ENCODE data around the gene ELP4.

Gene ELP4

DNA sequence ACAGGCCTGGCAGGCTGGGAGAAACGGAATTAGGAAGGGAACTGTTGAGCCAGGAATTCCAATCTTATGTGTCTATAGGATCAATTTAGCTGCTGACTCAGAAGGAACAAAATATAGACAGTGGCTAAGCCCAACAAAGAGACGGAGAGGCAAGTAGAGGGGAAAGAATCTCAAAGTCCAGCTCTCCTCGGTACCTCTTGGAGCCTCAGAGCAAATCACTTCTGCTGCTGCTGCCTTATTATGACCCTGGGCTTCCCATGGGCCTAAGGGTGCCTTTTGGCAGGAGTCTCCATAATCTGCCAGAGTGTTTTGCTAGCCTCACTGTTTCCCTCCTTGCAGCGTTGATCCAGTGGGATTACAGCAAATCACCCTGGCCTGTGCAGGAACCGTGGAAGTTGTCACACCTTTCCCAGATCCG lies 269.8 kb downstream of the ELP4 start:
- no peak for DNase-seq (ENCODE audit: low read depth in 2 of 2)

DNA sequence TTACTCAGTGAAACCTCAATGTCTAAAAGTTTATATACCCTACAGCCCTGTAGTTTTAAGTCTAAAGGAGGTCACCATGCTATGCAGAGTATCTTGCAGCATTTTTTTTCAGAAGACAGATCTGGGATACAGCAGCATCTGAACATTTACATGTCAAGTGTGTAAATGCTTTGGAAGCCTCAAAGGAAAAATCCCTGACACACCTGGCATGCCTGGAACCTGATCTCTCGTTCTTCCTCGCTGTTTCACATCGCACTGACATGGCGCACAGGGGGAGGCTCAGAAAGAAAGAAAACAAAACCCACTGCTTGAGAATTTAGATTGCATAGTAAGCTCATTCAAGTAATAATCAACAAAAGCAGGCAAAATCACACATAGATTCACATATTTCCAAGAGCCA lies 270.5 kb downstream of the ELP4 start:
- no peak for DNase-seq (ENCODE audit: low read depth in 2 of 2)

DNA sequence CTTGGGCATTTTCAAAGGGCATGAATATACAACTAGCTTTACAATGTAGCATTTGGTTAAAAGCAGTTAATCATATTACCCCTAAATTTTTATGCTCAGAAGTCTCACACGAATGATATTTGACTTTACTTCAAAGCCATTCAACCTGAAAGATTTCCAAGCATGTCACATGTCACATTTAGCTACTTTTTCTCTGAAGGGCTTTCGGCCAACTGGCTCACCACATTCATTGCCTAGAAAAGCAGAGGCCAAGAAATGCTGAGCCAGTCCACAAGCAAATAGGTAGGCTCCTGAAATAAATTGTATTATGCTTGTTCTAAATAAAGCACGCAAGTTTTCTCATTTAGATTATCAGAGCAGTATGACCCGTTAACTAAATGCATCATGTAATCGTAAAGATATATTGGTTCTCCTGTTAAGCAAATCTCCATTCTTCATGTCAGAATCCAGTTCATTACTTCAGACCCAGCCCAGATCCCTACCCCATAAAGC lies 271.0 kb downstream of the ELP4 start:
- DNase-seq (ENCODE audit: low read depth in 2 of 2): no peak

DNA sequence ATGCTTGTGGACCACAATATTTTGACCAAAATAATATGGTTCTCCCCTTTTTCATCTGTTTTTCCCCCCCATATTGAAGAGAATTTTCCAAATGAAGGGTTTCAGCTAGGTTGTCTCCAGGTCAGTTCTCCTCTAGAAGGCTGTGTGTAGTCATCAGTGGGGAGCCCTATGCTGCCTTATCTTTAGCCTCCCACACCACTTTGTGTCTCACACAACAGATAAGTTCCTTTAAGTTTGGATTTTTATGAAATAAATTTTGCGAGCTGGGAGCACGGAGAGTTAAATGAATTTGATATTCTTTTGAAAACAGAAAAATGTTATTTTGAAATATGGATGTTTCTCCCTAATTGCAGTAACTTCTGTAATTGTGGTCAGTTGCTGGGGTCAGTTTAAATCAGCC lies 272.7 kb downstream of the ELP4 start:
- DNase-seq (ENCODE audit: low read depth in 2 of 2): no peak

DNA sequence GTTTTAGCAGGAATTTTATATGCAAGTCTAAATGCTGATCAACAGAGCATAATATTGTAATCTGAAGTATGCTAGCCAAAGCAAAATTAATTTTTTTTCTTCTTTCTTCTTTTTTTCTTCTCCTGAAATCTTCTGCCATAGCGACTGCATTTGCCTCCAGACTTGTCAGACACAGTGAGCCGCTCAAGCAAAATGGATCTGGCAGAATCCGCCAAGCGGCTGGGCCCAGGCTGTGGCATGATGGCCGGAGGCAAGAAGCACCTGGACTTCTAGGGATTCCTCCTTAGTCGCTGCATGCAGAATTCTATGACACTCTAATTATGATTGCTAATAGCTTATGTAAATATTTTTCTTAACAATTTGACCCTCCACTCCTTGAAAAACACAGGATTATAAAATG lies 273.7 kb downstream of the ELP4 start:
- DNase-seq (ENCODE audit: low read depth in 2 of 2): no peak

DNA sequence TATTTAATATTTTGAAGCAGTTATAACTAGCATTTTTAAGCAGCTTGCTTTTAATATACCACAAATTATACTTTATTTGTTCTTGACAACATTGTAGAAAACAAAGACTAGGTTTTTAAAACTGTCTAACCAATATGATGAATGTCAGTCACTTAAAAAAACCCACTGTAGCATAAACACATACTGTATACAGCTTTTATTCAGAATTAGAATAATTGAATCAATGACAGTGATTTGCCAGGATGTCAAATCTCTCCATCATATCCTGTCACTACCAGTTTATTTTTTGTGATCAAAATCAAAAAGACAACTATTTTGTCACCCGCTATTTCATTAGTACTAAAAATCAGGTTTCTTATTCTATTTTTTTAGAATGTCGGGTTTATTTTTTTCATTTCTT lies 275.0 kb downstream of the ELP4 start:
- DNase-seq (ENCODE audit: low read depth in 2 of 2): no peak

DNA sequence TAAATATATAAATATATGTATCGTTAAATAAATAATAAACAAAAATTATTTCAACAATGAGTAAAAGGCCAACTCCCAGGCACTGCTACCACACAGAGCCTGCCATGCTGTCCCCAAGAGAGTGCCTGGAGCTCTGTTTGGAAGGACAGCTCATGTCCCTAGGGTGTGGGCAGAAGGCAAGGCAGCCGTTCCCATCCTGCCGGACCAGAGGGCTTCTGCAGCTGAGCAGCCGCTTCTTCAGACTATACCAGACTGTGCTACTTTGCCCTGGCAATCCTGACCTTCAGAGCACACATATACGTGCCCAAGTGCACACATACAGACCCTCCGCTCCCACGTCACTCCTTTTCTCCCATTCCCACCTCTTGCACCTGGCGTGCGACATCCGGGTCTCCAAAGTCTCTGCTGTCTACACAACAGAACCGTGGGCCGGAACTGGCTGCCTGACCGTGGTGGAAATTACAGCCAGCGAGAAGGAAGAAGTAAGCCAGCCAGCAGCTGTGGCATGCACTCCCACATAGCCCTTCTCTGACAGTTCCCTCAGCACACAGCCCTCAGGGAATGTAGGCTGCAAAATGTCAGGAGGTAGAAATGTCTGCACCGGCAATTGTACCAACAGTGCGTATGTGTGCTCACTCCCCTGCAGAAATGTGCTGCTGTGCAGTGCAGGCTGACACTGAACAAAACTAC lies 277.6 kb downstream of the ELP4 start:
- no peak for DNase-seq (ENCODE audit: low read depth in 2 of 2)

DNA sequence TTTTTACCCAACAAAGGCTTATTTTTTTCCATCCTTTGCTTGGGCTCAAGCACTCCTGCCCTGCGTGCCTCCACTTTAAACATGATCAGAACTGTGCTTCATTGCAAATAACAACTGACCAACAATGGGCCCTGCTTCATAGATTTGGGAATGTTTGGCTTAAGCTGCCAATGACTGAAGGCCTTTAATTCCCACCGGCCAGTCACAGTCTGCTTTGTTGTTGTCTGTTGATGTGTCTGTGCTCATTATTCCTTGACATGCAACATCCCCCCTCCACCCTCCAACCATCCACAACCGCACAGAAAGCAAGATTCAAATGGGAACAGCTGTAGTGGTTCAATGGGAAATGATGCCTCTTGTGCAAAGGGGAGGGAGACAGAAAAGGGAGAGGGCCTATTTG lies 278.5 kb downstream of the ELP4 start:
- DNase-seq (ENCODE audit: low read depth in 2 of 2): no peak

DNA sequence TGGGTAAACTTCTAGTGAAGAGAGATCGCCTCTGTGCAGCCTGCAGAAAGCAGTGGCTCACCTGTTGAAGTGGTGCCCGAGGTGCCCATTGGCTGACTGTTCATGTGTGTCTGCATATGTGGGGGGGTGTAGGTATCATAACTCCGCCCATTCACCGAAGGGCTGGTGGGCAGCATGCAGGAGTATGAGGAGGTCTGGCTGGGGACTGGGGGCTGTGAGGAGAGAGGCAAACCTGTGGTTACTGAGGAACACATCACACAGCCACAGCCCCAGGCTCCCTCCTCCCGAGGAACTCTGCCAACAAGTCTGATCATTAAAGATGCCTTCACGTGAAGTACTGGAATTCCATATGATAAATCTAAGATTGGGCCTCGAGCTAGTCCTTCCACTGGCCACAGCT lies 281.1 kb downstream of the ELP4 start:
- no peak for DNase-seq (ENCODE audit: low read depth in 2 of 2)

DNA sequence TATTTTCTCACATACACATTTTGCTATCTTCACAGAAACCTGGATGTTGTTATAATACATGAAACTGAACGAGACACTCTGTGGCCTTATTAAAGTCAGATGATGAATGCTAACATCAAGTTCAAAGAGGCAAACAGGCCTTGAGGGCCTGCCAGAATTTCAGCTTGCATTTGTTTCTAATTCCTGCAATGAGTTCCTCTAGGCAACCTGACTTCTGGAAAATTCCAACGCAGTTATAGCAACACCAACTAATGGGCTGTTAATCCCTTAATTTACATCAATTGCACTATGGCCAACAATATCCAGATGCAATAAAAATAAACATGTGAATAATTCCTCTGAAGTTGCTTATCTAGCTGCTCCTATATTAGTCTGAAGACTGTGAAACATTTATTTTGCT lies 282.5 kb downstream of the ELP4 start:
- no peak for DNase-seq (ENCODE audit: low read depth in 2 of 2)

DNA sequence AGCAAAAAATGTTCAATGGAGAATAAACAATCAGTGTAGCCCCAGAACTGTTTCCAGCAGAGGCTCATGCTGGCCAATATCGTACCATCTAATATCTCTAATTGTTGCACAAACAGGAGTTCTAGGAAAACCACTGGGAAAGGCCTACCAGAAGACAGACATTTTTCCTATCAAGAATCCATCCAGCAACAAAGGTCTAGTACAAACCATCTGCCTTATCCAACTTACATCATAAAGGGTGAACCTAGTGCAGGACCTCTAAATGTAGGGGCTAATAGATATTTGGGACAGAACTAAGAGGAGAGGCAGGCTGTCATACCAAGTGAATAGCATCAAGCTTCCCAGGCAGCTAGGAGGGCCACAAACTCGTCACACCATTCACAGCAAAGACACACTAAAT lies 282.9 kb downstream of the ELP4 start:
- no peak for DNase-seq (ENCODE audit: low read depth in 2 of 2)

DNA sequence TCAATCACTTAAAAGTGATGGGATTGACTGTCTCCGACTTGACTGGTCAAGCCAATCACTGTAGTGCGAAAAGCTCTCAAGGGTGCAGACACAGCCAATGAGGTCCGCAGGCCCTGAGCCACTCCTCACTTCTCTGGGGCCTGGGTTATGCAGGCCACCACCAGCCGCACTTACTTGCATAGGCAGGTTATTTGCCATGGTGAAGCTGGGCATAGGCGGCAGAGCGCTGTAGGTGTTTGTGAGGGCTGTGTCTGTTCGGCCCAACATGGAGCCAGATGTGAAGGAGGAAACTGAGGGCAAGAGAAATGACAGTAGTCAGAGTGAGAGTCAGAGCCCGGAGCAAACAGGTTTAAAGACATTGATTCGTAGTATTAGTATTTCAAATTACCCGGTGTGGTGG lies 283.7 kb downstream of the ELP4 start:
- no peak for DNase-seq (ENCODE audit: low read depth in 2 of 2)

DNA sequence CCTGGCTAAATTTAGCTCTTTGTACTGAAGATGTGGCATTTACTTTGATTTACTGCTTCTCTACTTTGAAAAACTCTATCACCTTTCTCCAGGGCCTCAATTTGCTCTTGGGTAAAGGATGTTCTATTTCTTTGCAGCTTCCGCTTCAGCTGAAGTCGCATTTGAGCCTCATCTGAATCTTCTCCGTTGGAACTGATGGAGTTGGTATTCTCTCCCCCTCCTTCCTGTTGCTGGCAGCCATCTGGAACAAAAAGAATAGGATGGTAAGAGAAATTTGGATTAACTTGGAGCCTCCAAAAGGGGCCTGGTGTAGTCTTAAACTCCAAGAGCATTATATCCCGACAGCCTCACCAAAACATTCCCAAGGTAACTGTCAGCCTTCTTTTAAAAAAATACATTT lies 285.0 kb downstream of the ELP4 start:
- no peak for DNase-seq (ENCODE audit: low read depth in 2 of 2)

DNA sequence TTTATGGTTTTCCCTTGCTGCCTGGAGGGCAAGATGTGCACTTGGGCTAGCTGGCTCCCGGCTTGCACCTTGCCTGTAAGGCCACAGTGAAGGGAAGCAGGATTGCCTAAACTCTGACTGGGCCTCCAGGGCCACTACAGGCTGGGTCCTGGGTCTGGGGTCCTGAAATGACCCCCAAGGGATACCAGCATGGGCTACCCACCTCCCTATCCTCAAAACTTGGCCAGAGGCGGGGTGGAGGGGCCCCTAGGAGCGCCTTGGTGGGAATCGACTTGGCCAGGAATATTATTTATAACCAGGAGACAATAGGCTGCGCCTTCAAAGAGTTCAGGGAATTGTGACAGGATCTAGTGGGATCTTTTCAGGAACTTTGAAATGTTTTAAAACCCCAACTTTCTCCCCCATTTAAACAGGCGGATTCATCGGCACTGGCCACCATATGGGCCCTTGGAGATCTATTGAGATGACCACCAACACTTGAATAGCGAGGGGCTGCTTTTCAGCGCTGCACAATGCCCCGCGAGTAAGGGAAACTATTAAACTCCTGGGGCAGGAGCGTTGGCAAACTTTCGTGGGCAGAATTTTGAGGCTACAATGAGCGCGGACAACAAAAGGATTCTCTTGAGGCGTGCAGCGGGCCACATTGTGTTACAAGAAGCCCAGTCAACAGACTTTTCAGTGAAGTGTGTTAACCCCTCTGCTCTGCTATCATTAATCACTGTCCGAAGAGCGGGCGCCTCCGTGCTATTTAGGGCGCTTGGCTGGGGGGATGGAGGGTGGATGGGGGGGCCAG lies 286.3 kb downstream of the ELP4 start:
- no peak for DNase-seq (ENCODE audit: low read depth in 2 of 2)

DNA sequence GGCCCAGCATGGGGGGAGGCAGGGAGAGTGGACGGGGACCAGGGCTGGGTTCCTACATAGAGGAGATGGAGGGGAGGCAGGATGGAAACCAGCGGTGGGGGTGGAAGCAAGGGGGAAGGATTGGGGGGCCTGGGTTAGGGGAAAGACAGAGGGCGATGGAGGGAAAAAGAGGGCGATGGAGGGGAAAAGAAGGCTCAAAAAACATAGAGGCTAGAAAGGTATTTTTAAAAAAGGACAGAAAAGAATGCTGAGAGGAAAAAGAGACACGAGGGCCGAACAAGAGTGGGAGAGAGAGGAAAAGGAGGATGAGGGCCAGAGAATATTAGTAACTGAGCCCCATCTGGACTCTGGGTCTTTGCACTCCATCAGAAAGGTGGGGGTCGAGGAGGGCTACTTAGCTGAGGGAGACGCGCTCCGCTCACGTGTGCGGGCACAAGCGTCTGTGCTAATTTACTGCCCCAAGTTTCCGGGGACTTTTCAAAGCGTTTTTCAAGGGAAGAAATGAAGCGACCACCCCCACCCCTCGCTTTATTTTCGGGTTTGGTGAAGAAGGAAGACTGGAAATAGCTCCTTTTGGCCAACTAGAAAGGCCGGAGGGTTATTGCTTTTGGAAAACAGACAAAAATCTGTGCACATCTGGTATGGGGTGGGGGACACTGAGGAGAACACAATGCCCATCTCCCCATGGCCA lies 287.1 kb downstream of the ELP4 start:
- DNase-seq (ENCODE audit: low read depth in 2 of 2): no peak

DNA sequence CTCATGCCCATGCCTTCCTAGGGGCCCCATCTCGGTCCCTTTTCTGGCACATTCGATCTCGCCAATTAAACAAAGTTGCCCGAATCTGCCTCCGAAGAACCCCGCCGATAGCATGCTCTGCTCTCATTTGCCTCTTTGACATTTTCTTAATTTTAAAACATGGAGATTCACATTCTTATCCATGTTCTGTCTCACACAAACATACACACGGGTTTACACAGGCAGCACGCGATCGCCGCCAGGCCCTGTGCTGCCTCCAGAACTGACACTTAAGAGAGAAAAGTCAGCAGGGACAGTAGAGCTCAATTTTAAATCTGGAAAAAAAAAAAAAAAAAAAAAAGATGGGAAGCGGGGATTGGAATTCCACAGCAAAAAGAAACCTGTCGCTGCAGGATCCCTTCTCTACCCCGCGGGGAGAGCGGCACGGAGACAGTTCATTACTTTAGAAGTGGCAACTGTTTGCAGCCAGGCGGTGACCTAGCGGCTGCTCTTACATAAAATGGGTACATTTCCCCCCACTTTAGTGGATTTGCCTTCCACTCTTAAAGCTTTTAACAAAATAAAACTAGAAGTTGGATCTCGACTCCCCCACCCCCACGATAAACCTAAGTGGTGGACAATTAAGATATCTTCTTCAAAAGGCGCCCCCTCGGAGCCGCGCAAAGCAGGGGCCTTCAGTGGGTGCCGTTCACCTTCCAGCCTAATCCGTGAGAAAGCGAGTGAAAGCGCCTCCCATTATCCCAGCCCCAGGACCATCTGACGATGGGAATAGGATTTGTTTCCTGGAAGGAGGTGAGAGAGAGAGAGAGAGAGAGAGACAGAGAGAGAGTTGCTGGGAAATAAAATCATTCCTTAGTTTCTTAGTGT lies 287.9 kb downstream of the ELP4 start:
- no peak for DNase-seq (ENCODE audit: low read depth in 2 of 2)

DNA sequence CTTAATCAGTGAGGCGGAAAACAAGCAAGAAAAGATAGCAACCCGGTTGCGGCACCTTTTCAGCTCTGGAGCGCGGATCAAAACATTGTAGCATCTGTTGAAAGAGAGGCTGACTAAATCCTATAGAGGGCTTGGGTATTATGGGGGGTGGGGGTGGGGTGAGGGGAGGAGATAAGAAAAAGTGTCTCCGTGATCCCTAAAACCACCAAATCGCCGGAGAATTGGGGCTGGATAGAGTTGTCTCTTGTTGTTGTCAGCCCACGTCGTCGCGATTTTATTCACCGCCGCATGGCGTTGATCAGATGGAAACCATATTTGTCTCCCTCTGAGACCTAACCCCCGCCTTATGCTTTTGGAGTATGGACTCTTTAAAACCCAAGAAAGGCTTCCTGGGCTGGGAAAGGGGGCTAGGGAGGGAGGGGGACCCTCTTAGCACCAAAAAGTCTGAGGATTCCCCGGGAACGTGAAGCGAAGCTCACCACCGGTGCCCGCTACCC lies 288.5 kb downstream of the ELP4 start:
- DNase-seq (ENCODE audit: low read depth in 2 of 2): no peak

DNA sequence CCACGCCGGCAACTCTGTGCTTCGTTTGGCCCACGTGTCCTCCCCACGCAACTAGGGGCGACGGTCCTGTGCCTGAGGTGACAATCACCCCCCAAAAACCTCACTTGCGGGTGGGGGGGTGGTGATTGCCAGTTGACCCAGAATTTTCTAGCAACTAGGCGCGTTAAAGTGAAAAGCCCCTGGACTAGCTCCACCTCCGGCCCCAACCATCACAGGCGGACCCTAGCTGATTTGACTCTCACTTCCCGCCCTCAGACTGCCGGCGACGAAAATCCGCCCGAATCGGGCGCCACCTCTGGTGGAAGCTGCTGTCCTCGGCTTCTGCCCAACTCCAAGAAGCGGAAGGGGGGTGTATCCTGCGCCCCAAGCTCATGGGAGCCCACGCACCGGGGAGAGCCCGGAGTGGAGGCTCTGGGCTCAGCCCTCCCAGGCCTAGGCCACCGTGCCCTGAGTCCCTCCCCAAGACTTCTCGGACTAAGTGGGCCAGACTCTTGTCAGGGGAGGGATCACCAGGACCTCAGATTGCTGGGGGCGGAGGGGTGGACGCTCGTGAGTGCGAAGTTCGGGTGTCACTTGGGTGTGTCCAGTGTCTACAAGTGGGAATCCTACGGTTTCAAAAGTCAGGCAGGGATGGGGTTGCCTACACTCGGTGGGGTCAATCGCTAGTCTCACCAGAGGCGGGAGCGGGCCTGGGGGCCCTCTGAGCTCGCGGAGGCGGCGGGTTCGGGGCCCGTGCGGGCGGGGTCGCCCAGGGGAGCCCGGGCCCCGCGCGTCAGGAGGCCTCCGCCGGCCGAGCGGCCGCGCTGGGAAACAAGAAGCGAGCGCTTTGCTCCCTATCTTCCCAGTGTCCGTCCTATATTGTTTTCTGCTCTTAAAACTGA lies 289.2 kb downstream of the ELP4 start:
- DNase-seq (ENCODE audit: low read depth in 2 of 2): no peak

DNA sequence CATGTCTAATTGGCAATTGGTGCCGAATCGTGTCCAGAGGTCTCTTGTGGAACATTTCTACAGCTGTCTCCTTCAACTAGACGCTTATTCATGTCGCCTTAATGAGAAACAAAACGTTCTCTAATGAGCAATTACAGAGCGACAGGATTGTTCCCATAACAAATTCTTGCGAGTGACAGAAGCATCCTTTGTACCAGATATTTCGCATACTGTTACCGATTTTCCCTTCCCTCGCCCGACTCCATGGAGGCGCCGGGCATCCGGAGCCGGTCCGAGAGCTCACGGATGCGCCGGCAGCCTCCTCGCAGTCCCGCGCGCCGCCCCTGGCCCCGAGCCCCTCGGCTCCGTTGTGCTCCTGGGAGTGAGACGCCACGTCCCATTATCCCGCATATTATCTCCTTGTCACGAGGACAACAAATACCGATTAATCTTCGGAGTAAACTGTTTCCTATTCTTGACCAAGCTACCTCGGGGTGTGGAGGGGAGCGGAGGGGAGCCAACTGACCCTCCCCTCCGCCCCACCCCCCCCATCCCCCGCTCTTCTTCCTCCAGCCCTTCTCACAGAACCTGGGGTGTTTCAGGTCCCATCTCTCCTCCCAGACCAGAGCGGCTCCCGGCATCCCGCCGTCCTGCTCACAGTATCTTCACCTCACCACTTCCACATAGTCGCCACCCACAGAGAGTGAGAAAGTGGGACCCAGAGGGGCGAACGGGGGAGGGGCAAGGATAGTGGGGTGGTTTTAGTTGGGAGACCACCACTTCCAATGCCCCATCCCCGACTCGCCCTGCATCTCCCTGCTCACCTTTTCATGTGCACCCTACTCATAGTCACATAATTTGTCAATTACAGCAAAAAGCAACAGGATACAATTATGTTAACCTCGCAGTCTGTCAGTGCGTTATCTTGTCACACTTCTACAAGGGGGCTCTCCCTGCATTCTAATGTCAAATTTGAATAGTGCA lies 290.1 kb downstream of the ELP4 start:
- no peak for DNase-seq (ENCODE audit: low read depth in 2 of 2)

Measured in stimulated activated CD4-positive, alpha-beta T cell treated with anti-CD3 and anti-CD28 coated beads, Interleukin-15, amount 100 ng/mL, for 48 hours (primary cell).